Posterior cingulate gyrus (tissue), 11 donors: ENCODE results near the gene SLC29A4.
"Not testable (repeated sequence)": the region's sequence is repeated elsewhere in the genome, so short reads cannot be mapped to it uniquely, and the experiment has no call there.

Experiments used
- DNase-seq, 10 donors: peaks; one replicate each; pipeline versions ENCODE4 v3.0.0 to v3.0.0-alpha.2; 2020 to 2021; ENCODE audit warnings: mixed read lengths in 3 of 10
- intact Hi-C: fragments of 100-400 bp; cut with DNase I; formaldehyde crosslinking; loops from one replicate; pipeline ENCODE4 v1.15.1; 2023

Gene SLC29A4

GRCh38 chr7:5273831-5274405, 8.8 kb upstream of the SLC29A4 start:
- intact Hi-C loops, result not testable (repeated sequence)
- peak in 7 of 10 donors; percentile 23 to 90 (median 50) for DNase-seq

GRCh38 chr7:5274441-5274840, 8.3 kb upstream of the SLC29A4 start:
- intact Hi-C loops, result no loop called here
- no peak for DNase-seq

- intact Hi-C loops, DNase-seq: not testable (repeated sequence)
Measured at GRCh38 chr7:5274985-5275431, 7.7 kb upstream of the SLC29A4 start.

DNA sequence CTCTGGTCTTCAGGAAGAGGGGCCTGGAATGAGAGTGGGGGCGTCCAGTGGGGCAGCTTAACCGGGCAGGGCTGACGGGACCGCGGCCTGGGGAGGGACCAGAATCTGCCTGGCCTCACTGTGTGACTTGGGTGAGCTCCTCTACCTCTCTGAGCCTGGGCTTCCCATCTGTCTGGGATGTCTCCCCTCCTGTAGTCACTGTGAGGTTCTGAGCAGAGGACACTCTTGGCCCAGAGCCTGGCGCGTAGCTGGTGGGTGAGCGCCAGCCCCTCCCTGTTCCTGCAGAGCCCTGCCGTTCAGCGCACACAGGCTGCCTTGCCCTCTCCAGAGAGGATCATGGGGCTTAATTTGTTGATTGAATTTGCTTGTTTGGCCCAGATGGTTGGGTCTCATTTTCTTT, 7.2 kb upstream of the SLC29A4 start:
- DNase-seq, result peak in 1 of 10 donors; percentile 33
- intact Hi-C loops, result not testable (repeated sequence)

- DNase-seq, intact Hi-C loops: not testable (repeated sequence)
Measured at GRCh38 chr7:5276123-5276522, 6.6 kb upstream of the SLC29A4 start.

DNA sequence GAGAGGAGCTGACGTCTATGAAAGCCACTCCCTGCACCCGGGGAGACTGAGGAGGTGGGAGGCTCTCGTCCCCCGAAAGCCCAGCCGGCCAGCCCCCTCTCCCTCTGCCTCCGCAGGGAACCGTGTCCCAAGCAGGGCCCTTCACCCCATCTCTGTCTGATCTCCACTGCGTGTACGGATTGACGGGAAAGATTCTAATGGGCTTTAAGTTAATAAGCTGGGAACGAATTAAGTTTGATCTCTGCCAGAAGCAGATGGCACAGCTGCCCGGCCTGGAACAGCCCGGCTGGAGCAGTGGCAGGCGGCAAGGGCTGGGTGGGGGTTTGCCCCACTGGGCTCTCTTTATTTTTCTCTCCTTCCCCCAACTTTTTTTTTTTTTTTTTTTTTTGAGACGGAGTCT, 6.1 kb upstream of the SLC29A4 start:
- intact Hi-C loops, result no loop called here
- DNase-seq, result no peak

- DNase-seq, result no peak
Measured at GRCh38 chr7:5278766-5279165, 4.0 kb upstream of the SLC29A4 start.

GRCh38 chr7:5279734-5280133, 3.0 kb upstream of the SLC29A4 start:
- intact Hi-C loops, result loop anchor here (5.0 kb wide), 1 partner anchor 37 kb away; no protein-coding TSS in a partner anchor
- no peak for DNase-seq

More at GRCh38 chr7:5278766-5279165, 4.0 kb upstream of the SLC29A4 start:
- intact Hi-C loops, result no loop called here

DNA sequence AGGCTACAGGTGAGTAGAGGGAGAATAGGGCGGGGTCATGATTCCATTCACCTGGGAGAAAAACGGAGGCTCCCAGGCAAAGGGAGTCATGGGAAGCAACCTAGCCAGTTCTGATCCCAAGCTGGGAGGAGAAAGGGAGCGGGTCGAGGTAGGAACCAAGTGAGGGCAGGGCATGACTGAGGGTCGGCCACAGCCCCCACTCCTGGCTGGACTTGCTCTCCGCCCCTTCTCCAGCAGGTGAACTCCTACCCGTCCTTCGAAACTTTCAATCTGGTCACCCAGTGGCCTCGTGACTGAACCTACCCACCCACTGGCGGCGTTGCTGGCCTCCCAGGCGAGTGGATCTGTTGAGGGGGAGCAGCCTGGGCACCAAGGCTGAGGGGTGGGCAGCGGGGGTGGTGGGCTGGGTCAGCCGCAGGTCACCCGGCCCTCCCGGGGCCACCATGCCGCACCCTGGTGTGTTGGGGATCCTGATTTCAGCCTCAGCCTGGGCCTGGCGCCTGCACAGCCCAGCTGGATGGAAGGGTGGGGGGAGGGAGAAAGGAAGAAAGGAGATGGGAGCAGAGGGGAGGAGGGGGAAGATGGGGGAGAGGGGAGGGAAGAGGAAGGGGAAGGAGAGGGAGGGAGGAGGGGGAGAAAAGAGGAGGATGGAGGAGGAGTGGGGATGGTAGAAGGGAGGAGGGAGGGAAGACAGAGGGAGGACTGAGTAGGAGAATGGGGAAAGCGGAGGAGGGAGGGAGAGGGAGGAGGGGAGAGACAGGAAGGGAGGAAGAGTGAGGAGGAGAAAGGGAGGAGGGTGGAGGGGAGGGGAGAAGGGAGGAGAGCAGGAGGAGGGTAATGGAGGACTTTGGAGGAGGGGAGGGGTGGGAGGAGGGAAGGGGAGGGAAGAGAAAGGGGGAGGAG, 894 bp upstream of the SLC29A4 start:
- DNase-seq, result not testable (repeated sequence)
- intact Hi-C loops, result loop anchor here (5.0 kb wide), 1 partner anchor 40 kb away; no protein-coding TSS in a partner anchor

DNA sequence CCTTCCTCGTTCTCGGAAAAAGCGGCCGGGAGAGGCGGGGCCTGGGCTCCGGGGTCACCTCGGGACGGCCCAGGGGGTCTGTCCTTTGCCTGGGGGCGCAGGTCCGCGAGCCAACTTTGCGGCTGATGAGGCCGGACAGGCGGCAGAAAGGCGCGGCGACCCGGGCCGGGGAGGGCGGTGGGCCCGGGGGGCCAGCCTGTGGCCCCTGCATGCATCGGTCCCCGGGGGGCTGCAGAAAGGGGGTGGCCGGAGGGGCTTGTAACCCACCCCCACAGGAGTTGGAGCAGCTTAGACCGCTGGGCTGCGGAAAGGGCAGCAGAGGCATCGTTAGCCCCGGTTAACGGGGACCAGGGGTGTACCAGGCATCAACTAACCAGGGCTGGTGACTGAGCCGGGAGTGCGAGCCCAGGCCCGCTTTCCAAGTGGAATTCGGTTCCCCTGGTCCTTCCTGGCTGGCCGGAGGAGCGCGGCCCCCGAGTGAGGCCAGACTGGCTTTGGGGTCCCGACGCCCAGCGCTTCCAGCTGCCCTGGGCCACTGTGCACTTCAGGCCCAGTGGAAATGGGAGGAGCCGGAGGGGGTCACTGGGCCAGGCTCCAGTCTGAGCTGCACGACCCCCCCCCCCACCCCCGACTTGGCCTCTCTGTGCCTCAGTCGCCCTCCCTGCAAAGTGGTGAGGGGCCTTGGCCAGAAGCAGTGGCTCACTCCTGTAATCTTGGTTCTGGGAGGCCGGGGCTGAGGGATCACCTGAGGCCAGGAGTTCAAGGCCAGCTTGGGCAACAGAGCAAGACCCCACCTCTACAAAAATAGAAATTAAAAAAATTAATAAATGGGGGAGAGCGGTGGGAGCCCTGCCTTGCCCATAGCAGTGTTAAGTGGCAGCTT, 919 bp downstream of the SLC29A4 start:
- intact Hi-C loops, result loop anchor here (5.0 kb wide), 1 partner anchor 41 kb away; no protein-coding TSS in a partner anchor

DNA sequence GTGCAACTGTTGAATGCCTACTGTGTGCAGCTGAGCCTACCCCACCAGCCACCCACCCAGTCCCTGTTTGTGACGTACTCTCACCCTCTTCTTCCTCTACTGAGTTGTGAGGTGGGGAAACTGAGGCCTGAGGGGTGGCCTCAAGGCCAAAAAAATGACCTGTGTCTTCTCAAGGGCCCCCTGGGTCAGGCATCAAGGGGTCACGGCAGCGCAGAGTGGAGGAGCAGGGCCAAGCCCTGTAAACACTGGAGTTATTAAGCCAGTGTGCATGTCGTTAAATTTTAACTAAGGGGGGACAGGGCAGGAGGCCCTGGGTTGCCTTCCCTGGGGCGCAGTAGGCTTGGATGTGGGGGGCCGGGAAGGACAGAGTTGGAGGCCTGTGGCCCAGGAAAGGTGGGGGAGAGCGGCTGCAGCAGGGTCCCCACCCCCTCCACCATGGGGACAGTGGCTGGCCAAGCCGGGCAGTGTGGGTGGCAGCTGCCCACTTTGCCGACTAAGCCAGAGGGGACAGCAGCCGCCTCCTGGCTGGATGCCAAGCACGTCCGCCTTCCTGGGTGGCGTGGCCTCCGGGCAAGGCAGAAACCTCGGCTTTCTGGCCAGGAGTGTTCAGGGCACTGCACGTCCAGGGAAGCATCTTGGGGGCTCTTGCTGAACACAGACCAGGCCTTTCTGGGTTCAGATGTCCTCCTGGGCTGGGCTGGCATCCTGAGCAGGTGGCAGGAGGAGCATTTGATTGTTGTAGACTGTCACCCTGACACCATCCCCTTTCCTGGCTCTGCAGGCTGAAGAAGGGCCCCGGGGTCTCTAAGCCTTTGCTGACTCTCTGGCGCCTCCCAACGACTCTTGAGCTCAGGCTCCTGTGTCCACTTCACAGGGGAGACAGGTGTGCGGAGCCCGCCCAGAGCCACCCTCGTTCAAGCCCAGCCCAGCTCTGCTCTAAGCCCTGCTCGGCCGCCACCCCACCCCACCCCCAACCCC, 1.9 kb downstream of the SLC29A4 start:
- peak; percentile 33 to 93 (median 60) for DNase-seq
- intact Hi-C loops, result loop anchor here (5.0 kb wide), 1 partner anchor 42 kb away; no protein-coding TSS in a partner anchor

More for the DNA sequence above, 919 bp downstream of the SLC29A4 start:
- peak in 1 of 10 donors; percentile 21 for DNase-seq

GRCh38 chr7:5286933-5287332, 4.2 kb downstream of the SLC29A4 start:
- intact Hi-C loops, result no loop called here
- no peak for DNase-seq

GRCh38 chr7:5287373-5287772, 4.6 kb downstream of the SLC29A4 start:
- intact Hi-C loops, DNase-seq: not testable (repeated sequence)

DNA sequence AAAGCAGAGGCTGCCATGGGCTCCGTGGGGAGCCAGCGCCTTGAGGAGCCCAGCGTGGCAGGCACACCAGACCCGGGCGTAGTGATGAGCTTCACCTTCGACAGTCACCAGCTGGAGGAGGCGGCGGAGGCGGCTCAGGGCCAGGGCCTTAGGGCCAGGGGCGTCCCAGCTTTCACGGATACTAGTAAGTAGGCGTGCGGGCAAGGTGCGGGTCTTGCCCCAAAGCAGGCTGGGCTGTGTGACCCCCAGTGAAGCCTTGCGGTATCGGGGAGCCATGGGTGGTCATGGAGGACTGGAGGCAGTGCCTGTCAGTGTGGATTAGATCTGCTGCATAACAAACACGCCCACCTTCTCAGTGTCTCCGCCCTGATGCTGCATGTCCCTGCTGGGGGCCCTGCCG, 5.1 kb downstream of the SLC29A4 start:
- intact Hi-C loops, result no loop called here
- no peak for DNase-seq

DNA sequence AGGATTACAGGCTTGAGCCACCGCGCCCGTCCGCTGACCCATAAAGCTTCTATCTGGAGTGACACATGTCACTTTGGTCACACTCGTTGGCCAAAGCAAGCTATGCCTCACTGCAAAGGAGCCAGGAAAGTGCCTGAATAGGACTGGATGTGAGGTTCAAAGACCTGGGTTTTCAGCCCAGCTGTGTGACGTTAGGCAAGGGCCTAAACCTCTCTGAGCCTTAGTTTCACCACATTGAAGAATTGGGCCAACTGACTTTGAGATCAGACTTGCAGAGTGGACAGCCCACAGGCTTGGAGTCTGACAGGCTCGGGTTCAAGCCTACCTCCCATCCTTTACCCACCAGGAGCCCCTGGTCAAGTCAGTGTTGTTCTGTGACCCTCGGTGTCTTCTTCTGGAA, 5.8 kb downstream of the SLC29A4 start:
- intact Hi-C loops, DNase-seq: not testable (repeated sequence)

DNA sequence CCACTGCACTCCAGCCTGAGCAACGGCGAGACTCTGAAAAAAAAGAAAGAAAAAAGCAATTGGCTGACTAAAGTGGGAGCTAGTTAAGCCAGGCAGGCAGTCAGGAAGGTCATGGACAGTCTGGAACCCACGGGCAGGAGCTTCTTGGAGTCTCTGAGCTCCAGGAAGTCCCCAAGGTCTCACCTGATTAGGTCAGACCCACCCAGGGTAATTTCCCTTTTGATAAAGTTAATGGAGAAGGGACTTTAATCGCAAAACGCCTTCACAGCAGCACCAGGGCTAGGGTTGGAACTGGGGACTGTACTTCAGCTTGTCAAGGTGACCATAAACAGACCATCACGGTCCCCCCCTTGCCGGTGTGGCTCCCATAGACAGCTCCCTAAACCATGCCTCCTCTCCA, 6.6 kb downstream of the SLC29A4 start:
- DNase-seq, result no peak

GRCh38 chr7:5291301-5291700, 8.6 kb downstream of the SLC29A4 start:
- intact Hi-C loops, result no loop called here
- DNase-seq, result no peak

More for the DNA sequence above, 6.6 kb downstream of the SLC29A4 start:
- intact Hi-C loops, result no loop called here

GRCh38 chr7:5291711-5292335, 9.1 kb downstream of the SLC29A4 start:
- DNase-seq, intact Hi-C loops: not testable (repeated sequence)
